UCSD-AML1 (cell line): ENCODE measurements around the gene UBALD1.

Experiments used
- DNase-seq: peaks from one replicate; lab custom pipeline; 2025; ENCODE audit not compliant: unreplicated experiment; lab: John Stamatoyannopoulos, UW

The UBALD1 gene

GRCh38 chr16:4646773-4647643 is 32.3 kb upstream of the UBALD1 start:
- no peak for DNase-seq

GRCh38 chr16:4641895-4642294 is 27.2 kb upstream of the UBALD1 start:
- no peak for DNase-seq

DNA sequence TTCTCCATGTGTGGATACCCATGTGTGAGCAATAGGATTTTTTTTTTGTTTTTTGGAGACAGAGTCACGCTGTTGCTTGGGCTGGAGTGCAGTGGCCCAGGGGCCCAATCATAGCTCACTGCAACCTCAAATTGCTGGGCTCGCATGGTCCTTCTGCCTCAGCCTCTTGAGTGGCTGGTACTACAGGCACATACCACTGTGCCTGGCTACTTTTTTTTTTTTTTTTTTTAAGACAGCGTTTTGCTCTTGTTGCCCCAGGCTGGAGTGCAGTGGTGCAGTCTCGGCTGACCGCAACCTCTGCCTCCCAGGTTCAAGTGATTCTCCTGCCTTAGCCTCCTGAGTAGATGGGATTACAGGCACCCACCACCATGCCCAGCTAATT is 26.6 kb upstream of the UBALD1 start:
- DNase-seq, result no peak

DNA sequence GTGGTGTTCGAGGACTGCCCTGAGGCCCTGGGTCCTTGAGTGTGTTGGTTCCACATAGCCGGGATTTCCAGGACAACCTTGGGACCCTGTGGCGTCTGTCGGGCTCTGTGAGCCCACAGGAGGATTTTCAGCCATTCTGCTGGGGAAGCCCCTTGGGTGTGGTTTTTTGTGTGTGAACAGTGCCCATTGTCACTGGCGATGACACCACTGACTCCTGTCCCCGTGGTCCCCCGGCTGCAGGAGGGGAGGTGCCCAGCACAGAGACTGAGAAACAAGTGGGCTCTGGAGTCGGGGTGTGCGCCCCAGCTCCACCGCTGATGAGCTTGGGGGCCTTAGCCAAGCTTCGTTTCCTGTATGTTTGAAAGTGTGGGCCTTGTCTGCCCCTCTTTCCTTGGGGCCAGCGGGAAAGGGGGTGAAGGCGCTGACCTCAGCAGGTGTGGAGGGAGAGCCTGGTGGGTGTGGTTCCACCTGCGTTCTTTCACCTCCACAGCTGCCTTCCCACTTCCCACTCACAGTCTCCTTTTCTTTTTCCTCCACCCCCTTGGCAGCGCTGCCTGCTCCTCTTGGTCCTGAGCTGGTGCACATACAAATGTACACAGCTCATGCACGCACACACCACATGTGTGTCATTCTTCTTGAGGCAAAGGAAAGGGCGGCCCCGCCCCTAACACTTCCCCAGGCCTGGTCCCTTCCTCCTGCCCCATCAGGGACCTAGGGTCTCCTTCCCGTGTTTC is 26.1 kb upstream of the UBALD1 start:
- DNase-seq, result no peak

GRCh38 chr16:4639899-4640509 is 25.3 kb upstream of the UBALD1 start:
- DNase-seq, result no peak

DNA sequence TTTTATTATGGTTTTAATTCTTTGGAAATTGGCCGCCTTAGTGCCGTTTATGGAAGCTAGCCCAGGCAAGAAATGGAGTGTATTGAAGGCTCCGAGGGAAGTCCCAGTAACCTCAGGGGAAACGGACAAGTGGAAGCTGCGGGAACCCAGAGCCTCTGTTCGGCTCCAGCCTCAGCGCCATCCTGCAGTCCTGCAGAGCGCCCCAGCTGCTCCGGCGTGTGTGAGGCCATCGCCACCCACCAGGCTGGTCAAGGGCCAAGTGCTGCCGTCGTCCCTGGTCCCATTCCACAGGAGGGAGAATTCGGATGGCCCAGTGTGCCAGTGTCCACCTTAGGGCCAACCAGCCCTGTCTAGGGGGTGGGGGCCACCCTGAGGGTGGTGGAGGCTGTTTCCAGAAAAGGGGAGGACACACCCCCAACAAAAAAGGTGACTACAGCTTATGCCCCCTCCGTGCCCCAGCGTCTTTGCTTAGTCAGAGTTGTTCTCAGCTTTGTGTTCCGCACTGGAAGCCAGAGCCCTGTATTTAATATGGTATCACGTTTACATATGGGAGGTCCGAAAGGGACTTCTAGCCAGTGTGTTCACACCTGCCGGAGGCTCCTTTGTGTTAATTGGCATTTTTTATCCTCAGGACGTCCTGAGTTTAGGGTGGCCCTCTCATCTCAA is 22.9 kb upstream of the UBALD1 start:
- no peak for DNase-seq

DNA sequence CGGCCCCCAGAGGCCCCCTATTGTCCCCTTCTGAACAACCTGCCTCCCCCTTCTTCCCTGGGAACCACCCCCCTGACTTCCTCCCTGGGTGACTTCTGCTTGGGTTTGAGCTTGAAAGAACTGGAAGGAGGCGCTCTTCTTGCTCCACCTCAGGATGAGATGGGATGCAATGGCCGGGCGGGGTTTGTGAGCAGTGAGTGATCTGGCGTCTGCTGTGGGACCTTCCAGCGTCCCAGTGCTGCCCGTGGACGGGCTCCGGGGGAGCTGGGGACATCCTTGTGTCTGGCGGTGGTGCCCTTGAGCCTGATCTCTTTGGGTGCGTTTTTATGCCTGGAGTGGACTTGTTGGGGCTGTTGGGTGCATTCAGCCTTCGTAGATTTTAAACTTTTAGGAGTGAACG is 21.5 kb upstream of the UBALD1 start:
- no peak for DNase-seq

- DNase-seq, result no peak
These were observed 20.1 kb upstream of the UBALD1 start for GRCh38 chr16:4634768-4635167.

DNA sequence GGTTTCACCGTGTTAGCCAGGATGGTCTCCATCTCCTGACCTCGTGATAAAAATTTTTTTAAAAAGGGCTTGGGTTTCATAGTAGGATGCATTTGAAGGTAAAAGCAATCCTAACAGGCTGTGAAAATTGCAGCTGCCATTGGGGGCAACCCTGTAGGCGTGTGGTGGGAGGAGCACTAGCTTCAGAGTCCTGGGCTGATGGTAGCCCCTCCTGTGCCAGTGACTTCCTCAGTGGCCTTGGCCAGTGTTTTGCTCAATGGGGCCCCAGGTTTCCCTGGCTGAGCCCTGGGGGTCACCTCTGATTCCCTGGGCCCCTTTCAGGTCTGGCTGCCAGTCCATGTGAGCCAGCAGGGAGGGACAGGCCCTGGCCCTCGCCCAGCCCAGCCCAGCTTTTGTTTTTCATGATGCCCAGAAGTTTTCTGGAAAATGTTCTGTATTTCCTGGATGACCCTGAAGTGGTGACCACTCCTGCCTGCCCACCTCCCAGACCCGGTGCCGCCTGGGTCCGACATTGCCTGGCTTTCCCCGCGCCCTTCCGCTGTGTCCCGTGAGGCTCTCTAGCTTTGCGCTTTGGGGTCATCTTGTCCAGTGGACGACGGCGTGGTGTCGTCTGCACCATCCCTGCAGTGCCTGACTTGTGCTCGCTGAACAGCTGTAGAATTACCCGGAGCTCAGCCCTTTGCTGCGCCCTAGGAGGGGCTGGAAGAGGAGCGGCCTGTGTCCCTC is 19.4 kb upstream of the UBALD1 start:
- no peak for DNase-seq

- no peak for DNase-seq
These were observed 16.8 kb upstream of the UBALD1 start for GRCh38 chr16:4631444-4631843.

- DNase-seq, result no peak
These were observed 13.6 kb upstream of the UBALD1 start for GRCh38 chr16:4628283-4628682.

GRCh38 chr16:4626396-4626795 is 11.7 kb upstream of the UBALD1 start:
- no peak for DNase-seq

DNA sequence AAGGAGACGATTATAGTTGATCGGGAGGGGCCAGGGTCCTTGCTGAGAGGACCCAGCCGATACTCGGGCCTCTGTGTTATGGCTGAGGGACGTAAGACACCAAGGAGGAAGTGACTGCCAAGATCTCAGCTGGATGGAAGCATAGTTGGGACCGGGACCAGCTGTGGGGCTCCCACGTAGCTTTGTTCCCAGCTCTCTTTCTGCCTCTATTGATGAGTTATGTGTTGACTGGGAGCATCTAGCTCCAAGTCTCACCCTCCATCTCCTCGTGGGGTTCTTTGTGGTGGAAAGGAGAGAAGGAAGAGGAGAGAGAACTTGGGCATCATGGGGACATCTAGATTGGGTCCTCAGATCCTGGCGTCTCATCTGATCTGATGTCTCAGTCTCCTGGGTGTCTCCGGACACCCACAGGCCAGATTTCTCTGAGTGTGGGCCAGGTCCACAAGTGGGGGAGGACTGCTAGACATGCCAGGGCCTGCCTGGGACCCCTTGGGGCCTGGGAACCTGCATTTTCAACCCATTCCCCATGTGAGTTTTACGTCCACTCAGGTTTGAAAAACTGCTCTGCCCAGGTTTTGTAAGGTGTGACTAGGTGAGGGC is 11.0 kb upstream of the UBALD1 start:
- DNase-seq, result no peak

- peak; percentile 62 for DNase-seq
These were observed 10.3 kb upstream of the UBALD1 start for GRCh38 chr16:4624827-4625559.

DNA sequence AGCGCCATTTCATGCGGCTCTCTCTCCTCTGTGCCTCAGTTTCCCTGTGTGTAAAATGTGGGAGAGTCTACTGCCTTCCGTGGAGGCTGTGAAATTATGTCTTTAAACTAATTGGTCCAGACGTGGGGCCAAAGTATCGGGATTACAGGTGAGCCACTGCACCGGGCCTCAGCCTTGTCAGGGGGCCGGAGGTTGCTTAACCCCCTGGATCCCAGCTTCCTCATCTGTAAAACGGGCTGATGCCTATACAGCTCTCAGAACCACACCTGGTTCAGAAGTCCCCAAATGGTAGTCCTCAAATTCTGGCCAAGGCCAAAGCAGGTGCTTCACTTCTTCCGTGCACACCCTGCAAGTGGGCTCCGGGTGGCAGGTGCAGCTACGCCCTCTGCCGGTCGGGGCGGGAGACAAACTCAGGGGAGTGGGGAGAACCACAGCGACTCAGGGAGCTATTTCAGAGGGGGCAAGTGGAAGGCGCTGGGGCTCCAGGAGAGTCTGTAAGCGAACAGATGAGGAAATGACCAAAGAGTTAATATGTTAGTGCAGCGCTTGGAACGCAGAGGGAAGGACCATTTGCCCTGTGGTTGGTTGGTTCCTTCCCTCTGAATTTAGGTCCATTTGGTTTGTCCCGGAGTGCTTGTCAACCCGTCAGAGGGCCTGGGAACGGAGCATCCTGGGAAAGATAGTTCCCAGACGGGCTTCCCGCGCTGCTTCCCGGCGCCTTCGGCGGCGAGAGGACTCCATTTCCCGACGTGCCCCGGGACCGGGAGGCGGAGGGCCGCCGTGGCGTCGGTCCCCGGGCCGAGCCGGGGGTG is 9.5 kb upstream of the UBALD1 start, which contains the start of gene MGRN1:
Gene MGRN1, plus strand, starts transcription at position 812 of the 812 bp plus-strand sequence. CDS start 135 bp downstream, outside the sequence.
- DNase-seq, result peak; percentile 95

- DNase-seq, result no peak
These were observed 8.9 kb upstream of the UBALD1 start for GRCh38 chr16:4623593-4623992.

DNA sequence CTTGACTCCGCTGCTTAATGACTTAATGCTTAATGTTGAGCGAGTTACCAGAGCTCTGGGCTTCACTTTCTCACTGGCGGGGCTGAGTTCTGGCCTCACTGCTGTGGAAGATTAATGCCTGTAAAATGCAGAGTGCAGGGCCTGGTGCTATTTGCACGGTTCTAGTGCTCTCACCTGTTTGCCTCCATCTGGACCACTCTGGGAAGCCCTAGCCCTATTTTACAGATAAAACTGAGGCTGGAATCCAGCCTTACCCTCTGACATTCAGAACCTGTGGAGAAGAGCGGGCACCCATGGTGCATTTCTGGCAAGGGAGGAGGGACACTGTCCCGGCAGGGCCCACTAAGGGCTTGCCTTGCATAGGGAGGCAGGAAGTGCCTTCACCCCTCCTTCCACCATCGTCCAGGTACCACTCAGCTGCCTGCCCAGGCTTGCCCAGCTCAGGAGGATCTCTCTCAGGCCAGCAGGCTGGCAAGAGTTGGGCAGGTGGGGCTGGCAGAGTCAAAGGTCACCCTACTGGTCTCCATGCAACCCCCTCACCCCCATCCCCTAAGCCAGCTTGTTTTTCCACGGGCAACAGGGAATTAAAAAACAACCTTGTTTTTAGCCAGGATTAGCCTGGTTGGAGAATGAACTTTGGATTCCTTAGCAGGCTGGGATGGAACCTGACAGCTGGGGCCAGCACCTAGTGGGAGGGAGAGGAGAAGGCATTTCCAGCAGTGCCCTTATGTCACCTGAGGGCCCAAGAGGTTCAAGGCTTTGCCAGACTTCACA is 4.1 kb upstream of the UBALD1 start:
- DNase-seq, result no peak

- DNase-seq, result no peak
These were observed 3.2 kb upstream of the UBALD1 start for GRCh38 chr16:4617880-4618279.
